Measurements from ENCODE around the gene PPARG. TPM values are rescaled to one million over a fixed set of nuclear protein-coding genes. Genes with fewer than 3 reads are reported as not detected.

Gene PPARG
- total RNA-seq, 1 donor: 1.9 TPM

DNA sequence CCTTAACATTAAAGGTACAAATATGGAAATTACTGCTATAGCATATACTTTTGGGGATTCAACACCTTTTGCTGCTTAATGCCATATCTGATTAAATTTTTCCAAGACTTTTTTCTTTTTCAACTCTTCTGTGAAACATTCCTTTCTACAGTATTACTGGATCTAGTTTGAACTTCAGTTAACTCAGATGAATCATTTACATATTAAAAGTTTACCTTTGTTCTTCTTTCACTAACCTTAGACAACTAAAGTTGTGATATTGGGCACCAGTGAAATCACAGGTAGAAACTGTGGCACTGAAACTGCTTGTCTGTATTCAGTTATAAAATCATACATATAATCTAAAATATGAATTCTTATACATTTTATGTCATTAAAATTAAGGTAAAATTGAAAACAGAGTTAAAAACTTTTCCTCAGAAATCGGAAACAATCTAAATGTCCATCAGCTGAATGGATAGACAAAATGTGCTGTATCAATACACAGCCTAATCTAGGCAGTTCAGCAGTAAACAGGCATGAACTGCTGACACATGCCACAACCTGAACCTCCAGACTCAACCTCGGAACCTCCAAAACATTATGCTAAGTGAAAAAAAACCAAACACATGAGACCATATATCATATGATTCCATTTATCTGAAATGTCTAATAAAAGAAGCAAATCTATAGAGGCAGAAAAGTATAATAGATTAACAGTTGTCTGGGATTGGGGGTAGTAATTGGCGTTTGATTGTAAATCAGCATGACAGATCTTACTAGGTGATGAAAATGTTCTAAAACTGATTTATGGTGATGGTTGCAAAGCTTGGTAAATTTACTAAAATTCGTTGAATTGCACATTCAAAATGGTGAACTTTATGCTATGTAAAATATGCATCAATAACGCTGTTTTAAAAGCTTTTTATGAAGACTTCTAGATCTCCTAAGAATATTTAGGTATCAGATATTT is 50.0 kb downstream of the PPARG start:
- Histone ChIP-seq H3K27me3 (ENCODE audit: insufficient read depth, low read length) (no peaks in the 10 kb centered on the region), H3K9me3 (ENCODE audit: low read depth, low read length) (no peaks in the 10 kb centered on the region), H3K4me3 (ENCODE audit: low read length) (no peak overlapping the region), H3K4me1 (ENCODE audit: insufficient read depth, low read length) (peaks cover 6% of the 10 kb centered on the region)

DNA sequence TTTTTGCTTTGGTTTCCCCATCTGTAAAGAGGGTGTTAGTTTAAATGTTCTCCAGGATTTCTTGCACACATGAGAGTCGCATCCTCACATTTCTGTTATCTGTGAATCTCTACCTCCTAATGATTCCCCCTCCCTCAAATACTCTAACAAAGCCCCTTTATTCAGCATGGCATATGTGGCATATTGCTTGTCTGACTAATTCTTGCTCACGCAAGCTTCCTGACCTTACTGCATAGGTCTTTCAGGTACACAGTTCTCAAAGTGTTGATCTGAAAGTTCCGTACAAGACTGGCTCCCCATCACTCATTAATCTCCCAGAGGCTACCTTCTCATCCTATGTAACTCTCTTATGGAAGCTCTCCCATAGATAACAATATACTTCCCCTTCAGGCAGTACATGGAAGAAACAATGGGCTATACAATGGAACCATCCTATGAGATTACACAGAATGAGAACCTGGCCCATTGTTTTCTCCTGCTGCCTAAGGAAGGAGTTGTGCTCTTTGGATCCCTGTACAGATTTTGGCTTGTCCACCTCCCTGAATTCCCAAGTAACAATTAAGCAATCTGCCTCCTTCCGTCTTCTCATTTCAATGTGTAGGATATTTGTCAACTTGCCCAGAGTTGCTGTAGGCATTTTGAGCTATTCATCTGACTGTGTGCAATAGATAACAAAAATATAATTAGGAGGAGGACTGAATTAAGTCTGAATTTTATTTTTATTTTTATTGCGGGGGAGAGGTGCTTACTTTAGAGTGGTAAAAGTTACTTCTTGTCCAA is 51.0 kb downstream of the PPARG start:
- Histone ChIP-seq H3K4me1 (ENCODE audit: insufficient read depth, low read length) (peaks cover 6% of the 10 kb centered on the region), H3K27me3 (ENCODE audit: insufficient read depth, low read length) (no peaks in the 10 kb centered on the region)

GRCh38 chr3:12340506-12340905 is 51.6 kb downstream of the PPARG start:
- Histone ChIP-seq H3K9me3 (ENCODE audit: low read depth, low read length) (no peaks in the 10 kb centered on the region), H3K4me3 (ENCODE audit: low read length) (no peak overlapping the region), H3K4me1 (ENCODE audit: insufficient read depth, low read length) (peaks cover 6% of the 10 kb centered on the region), H3K27me3 (ENCODE audit: insufficient read depth, low read length) (no peaks in the 10 kb centered on the region)

More for the DNA sequence above, 51.0 kb downstream of the PPARG start:
- no peak overlapping the region for H3K4me3 ChIP-seq (ENCODE audit: low read length)
- no peaks in the 10 kb centered on the region for H3K9me3 ChIP-seq (ENCODE audit: low read depth, low read length)

GRCh38 chr3:12342151-12342550 is 53.3 kb downstream of the PPARG start:
- Histone ChIP-seq H3K4me1 (ENCODE audit: insufficient read depth, low read length) (no peaks in the 10 kb centered on the region), H3K4me3 (ENCODE audit: low read length) (no peak overlapping the region), H3K27me3 (ENCODE audit: insufficient read depth, low read length) (no peaks in the 10 kb centered on the region), H3K9me3 (ENCODE audit: low read depth, low read length) (no peaks in the 10 kb centered on the region)

DNA sequence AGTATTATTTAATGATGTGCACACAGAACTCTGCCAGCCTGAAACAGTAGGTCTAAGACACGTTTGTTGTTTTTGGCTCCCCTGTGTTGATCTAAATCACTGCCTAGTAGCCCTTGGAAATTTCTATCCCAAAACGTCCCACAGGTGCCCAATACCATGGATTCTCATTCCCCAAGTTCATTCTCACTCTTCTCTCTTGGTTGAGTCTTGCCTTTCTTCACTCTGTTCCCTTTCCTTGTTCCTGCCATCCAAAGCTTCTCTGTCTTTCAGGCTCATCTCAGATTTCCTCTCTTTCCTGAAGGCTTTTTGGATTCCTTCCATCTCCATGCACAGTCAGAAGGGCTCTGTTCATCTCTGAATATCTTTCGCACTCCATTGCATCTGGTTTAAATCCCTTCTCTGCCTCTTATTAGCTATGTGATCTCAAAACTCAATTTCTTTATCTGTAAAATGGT is 54.2 kb downstream of the PPARG start:
- Histone ChIP-seq H3K9me3 (ENCODE audit: low read depth, low read length) (no peaks in the 10 kb centered on the region), H3K4me3 (ENCODE audit: low read length) (no peak overlapping the region), H3K4me1 (ENCODE audit: insufficient read depth, low read length) (no peaks in the 10 kb centered on the region), H3K27me3 (ENCODE audit: insufficient read depth, low read length) (no peaks in the 10 kb centered on the region)

DNA sequence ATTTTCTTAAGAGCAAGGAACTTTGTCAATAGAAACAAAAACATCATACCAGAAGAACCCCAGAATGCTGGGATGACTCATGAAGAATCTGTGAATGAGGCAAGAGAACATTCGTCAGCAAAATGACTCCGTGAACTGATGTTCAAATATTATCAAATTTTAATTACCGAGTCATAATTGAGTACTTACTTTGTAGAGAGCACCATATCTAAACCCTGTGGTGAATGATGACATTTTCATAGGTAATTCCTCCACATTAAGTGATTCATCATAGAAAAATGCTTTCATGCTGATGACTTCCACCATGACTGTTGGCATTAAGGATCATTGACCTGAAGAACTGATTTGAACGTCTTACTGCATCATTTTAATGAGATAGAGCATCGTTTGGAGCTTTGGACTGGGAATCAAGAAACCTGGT is 56.3 kb downstream of the PPARG start:
- H3K27me3 ChIP-seq (ENCODE audit: insufficient read depth, low read length): no peaks in the 10 kb centered on the region
- H3K4me1 ChIP-seq (ENCODE audit: insufficient read depth, low read length): peaks cover 5% of the 10 kb centered on the region
- no peak overlapping the region for H3K4me3 ChIP-seq (ENCODE audit: low read length)
- no peaks in the 10 kb centered on the region for H3K9me3 ChIP-seq (ENCODE audit: low read depth, low read length)

GRCh38 chr3:12345584-12346494 is 57.0 kb downstream of the PPARG start:
- Histone ChIP-seq H3K9me3 (ENCODE audit: low read depth, low read length) (no peaks in the 10 kb centered on the region), H3K27me3 (ENCODE audit: insufficient read depth, low read length) (no peaks in the 10 kb centered on the region), H3K4me1 (ENCODE audit: insufficient read depth, low read length) (peaks cover 12% of the 10 kb centered on the region), H3K4me3 (ENCODE audit: low read length) (no peak overlapping the region)

- H3K9me3 ChIP-seq (ENCODE audit: low read depth, low read length): no peaks in the 10 kb centered on the region
- H3K27me3 ChIP-seq (ENCODE audit: insufficient read depth, low read length): no peaks in the 10 kb centered on the region
- H3K4me3 ChIP-seq (ENCODE audit: low read length): no peak overlapping the region
- H3K4me1 ChIP-seq (ENCODE audit: insufficient read depth, low read length): peaks cover 25% of the 10 kb centered on the region
These were observed 58.4 kb downstream of the PPARG start for GRCh38 chr3:12347301-12347700.

DNA sequence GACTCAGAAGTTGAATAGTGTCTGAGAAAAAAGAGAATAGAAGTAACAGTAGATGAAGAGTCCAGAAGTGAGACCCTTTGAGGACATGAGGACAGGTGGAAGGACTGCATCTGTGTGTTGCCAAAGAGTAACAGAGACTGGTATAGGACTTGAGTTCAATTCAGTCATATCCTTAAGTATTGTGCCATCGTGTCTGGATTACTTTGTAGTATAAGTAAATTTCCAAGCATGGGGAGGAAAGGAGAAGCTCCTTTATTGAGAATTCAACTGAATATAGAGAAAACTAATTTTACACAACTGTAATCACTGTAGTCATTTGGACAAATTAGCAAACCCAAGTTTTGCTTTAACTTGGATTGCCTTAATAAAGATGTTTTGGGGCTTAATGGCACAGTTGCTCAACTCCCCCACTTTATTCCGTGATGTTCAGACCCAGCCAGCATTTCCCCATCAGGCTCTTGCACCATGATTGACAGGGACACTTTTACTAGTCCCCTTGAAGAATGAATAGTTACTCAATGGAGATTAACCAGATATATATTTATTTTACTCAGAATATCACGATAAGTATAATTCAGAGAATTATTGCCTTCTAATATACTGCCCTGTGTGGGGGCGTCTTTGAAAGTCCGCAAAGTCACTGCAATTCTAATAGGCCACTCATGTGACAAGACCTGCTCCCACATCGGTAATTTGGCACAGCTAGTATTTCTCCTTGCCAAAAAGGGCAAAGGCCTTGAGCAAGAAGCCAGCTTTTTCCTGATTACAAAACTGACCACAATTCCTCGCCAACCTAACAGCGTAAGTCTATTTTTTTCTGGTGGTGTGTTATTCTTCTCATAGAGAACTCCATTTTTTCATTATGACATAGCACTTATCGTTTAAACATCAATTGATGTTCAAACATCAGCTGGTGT is 61.3 kb downstream of the PPARG start:
- no peaks in the 10 kb centered on the region for H3K9me3 ChIP-seq (ENCODE audit: low read depth, low read length)
- peaks cover 44% of the 10 kb centered on the region for H3K4me1 ChIP-seq (ENCODE audit: insufficient read depth, low read length)
- H3K4me3 ChIP-seq (ENCODE audit: low read length): no peak overlapping the region
- H3K27me3 ChIP-seq (ENCODE audit: insufficient read depth, low read length): no peaks in the 10 kb centered on the region

GRCh38 chr3:12351145-12351544 is 62.3 kb downstream of the PPARG start:
- H3K4me3 ChIP-seq (ENCODE audit: low read length): no peak overlapping the region
- H3K9me3 ChIP-seq (ENCODE audit: low read depth, low read length): no peaks in the 10 kb centered on the region
- no peaks in the 10 kb centered on the region for H3K27me3 ChIP-seq (ENCODE audit: insufficient read depth, low read length)
- H3K4me1 ChIP-seq (ENCODE audit: insufficient read depth, low read length): peaks cover 45% of the 10 kb centered on the region

DNA sequence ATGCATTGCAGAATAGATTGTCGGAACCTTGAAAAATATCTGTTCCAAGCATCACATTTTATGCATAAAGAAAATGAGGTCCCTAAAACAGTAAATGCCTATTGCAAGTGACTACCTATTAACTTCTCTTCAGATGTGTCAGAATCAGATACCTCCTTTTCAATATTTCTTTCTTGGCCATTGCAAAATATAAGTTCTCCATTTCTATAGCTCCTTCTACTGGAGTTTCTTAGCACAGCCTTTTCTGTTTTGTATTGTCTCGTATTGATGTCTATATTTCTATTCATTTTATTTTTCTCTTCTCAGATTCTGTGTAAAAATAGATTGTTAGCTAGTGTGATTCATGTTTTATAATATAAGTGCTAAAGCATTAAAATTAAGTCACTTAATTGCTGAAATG is 63.4 kb downstream of the PPARG start:
- Histone ChIP-seq H3K27me3 (ENCODE audit: insufficient read depth, low read length) (no peaks in the 10 kb centered on the region), H3K4me1 (ENCODE audit: insufficient read depth, low read length) (peaks cover 56% of the 10 kb centered on the region), H3K9me3 (ENCODE audit: low read depth, low read length) (no peaks in the 10 kb centered on the region), H3K4me3 (ENCODE audit: low read length) (no peak overlapping the region)

- H3K9me3 ChIP-seq (ENCODE audit: low read depth, low read length): no peaks in the 10 kb centered on the region
- peaks cover 58% of the 10 kb centered on the region for H3K4me1 ChIP-seq (ENCODE audit: insufficient read depth, low read length)
- no peak overlapping the region for H3K4me3 ChIP-seq (ENCODE audit: low read length)
- H3K27me3 ChIP-seq (ENCODE audit: insufficient read depth, low read length): no peaks in the 10 kb centered on the region
These were observed 63.9 kb downstream of the PPARG start for GRCh38 chr3:12352755-12353154.

GRCh38 chr3:12353796-12354525 is 65.1 kb downstream of the PPARG start:
- Histone ChIP-seq H3K4me3 (ENCODE audit: low read length) (no peak overlapping the region), H3K27me3 (ENCODE audit: insufficient read depth, low read length) (no peaks in the 10 kb centered on the region), H3K4me1 (ENCODE audit: insufficient read depth, low read length) (peaks cover 58% of the 10 kb centered on the region), H3K9me3 (ENCODE audit: low read depth, low read length) (no peaks in the 10 kb centered on the region)
